HEK293T (cell line): Measurements from ENCODE around the gene MAN1B1.
A peak's percentile ranks its signal among the peaks of the same experiment; 100 is the strongest.
"Not testable (repeated sequence)": the region's sequence is repeated elsewhere in the genome, so short reads cannot be mapped to it uniquely, and the experiment has no call there.

Experiments
- CTCF ChIA-PET: fragments of 350-600 bp; formaldehyde crosslinking; extraction: SDS; loops from one replicate; lab custom pipeline; 2021; ENCODE audit warnings: antibody characterized with exemption, inconsistent platforms; lab: Yijun Ruan, JAX
- POLR2A ChIA-PET: fragments of 350-600 bp; formaldehyde crosslinking; extraction: SDS; loops from one replicate; lab custom pipeline; 2020; ENCODE audit warnings: antibody characterized with exemption, inconsistent platforms; lab: Yijun Ruan, JAX
- DNase-seq: peaks from one replicate; pipeline ENCODE4 v3.0.0; 2012; ENCODE audit warnings: mixed read lengths; ENCODE audit errors: extremely low spot score
- ARNT ChIP-seq: fragments of 450-650 bp; IDR thresholded peaks from 2 replicates; pipeline ENCODE4 v1.6.1; 2017; ENCODE audit warnings: mild to moderate bottlenecking
- BHLHE40 ChIP-seq: fragments of 450-650 bp; IDR thresholded peaks from 2 replicates; pipeline ENCODE4 v1.6.1; 2016; ENCODE audit warnings: mild to moderate bottlenecking, moderate library complexity, borderline replicate concordance
- CTBP1 ChIP-seq: fragments of 450-650 bp; IDR thresholded peaks from 2 replicates; pipeline ENCODE4 v1.6.1; 2016; ENCODE audit warnings: borderline replicate concordance
- ELF4 ChIP-seq: fragments of 450-650 bp; IDR thresholded peaks from 2 replicates; pipeline ENCODE4 v1.6.1; 2017; ENCODE audit warnings: antibody characterized with exemption
- FOXA1 ChIP-seq: fragments of 450-650 bp; IDR thresholded peaks from 2 replicates; pipeline ENCODE4 v1.6.1; 2016; ENCODE audit warnings: mild to moderate bottlenecking
- FOXM1 ChIP-seq: fragments of 450-650 bp; IDR thresholded peaks from 2 replicates; pipeline ENCODE4 v1.6.1; 2017; ENCODE audit warnings: mild to moderate bottlenecking, borderline replicate concordance
- HDGF ChIP-seq: fragments of 450-650 bp; IDR thresholded peaks from 2 replicates; pipeline ENCODE4 v1.6.1; 2017; ENCODE audit warnings: antibody characterized with exemption, borderline replicate concordance
- L3MBTL2 ChIP-seq: fragments of 450-650 bp; conservative IDR thresholded peaks from 2 replicates; pipeline ENCODE4 v1.6.1; 2016; ENCODE audit warnings: mild to moderate bottlenecking
- NFRKB ChIP-seq: fragments of 450-650 bp; IDR thresholded peaks from 2 replicates; pipeline ENCODE4 v1.6.1; 2016; ENCODE audit warnings: mild to moderate bottlenecking, moderate library complexity
- PKNOX1 ChIP-seq: fragments of 450-650 bp; IDR thresholded peaks from 2 replicates; pipeline ENCODE4 v1.6.1; 2016
- SP1 ChIP-seq: fragments of 450-650 bp; IDR thresholded peaks from 2 replicates; pipeline ENCODE4 v1.6.1; 2017
- SUZ12 ChIP-seq: fragments of 450-650 bp; IDR thresholded peaks from 2 replicates; pipeline ENCODE4 v1.6.1; 2016; ENCODE audit warnings: mild to moderate bottlenecking
- TARDBP ChIP-seq: fragments of 450-650 bp; IDR thresholded peaks from 2 replicates; pipeline ENCODE4 v1.6.1; 2016
- ZNF384 ChIP-seq: fragments of 450-650 bp; IDR thresholded peaks from 2 replicates; pipeline ENCODE4 v1.6.1; 2016

Gene MAN1B1

GRCh38 chr9:137122796-137123467, 36.1 kb downstream of the MAN1B1 start:
- not testable (repeated sequence) for DNase-seq
- peak; percentile 81 for TF ChIP-seq ZNF384
- POLR2A ChIA-PET: interaction anchor here (1.7 kb wide), 1 partner anchor 15 kb away, joined by 3 read pairs; no protein-coding TSS in a partner anchor
- CTCF ChIA-PET: interaction anchor here (1.5 kb wide), 1 partner anchor 114 kb away, joined by 4 read pairs; no protein-coding TSS in a partner anchor

GRCh38 chr9:137123468-137123837, 36.7 kb downstream of the MAN1B1 start:
- DNase-seq: no peak
- TF ChIP-seq PKNOX1 (no peak), ARNT (no peak), SP1 (no peak), HDGF (no peak), ZNF384 (no peak), BHLHE40 (no peak), TARDBP (no peak), L3MBTL2 (no peak)
- POLR2A ChIA-PET: interaction anchor here (1.7 kb wide), 1 partner anchor 15 kb away, joined by 3 read pairs; no protein-coding TSS in a partner anchor
- CTCF ChIA-PET: interaction anchor here (1.5 kb wide), 1 partner anchor 113 kb away, joined by 4 read pairs; no protein-coding TSS in a partner anchor

- POLR2A ChIA-PET: interaction anchor here (1.7 kb wide), 1 partner anchor 14 kb away, joined by 3 read pairs; no protein-coding TSS in a partner anchor
- DNase-seq, CTCF ChIA-PET: not testable (repeated sequence)
Observed at GRCh38 chr9:137123952-137124462, 37.2 kb downstream of the MAN1B1 start.

GRCh38 chr9:137126786-137127185, 40.0 kb downstream of the MAN1B1 start:
- DNase-seq: no peak
- CTCF ChIA-PET: interaction anchor here (0.7 to 1.3 kb wide), 2 partner anchors 82 to 110 kb away, joined by 3 to 4 read pairs; no protein-coding TSS in a partner anchor
- TF ChIP-seq TARDBP (no peak), PKNOX1 (no peak), L3MBTL2 (no peak), ZNF384 (no peak)
- POLR2A ChIA-PET: interaction anchor here (1.5 to 3.4 kb wide), 2 partner anchors 13 to 23 kb away, joined by 4 to 12 read pairs; no protein-coding TSS in a partner anchor

- CTCF ChIA-PET: interaction anchor here (0.7 kb wide), 1 partner anchor 81 kb away, joined by 4 read pairs; no protein-coding TSS in a partner anchor
- DNase-seq: no peak
Observed at GRCh38 chr9:137127301-137128157, 40.7 kb downstream of the MAN1B1 start.

GRCh38 chr9:137128158-137128861, 41.5 kb downstream of the MAN1B1 start:
- TF ChIP-seq TARDBP: no peak
- TF ChIP-seq SP1: no peak
- TF ChIP-seq PKNOX1: no peak
- no peak for TF ChIP-seq HDGF
- no peak for TF ChIP-seq FOXM1
- no peak for TF ChIP-seq L3MBTL2
- no peak for TF ChIP-seq ZNF384
- no peak for TF ChIP-seq SUZ12
- TF ChIP-seq CTBP1: no peak
- no peak for TF ChIP-seq FOXA1
- TF ChIP-seq ARNT: no peak
- no peak for TF ChIP-seq NFRKB
- ChIA-PET POLR2A (interaction anchor here (0.9 to 3.4 kb wide), 4 partner anchors 11 to 114 kb away, joined by 3 to 12 read pairs (median 6); partner anchors contain the start of gene TPRN), CTCF (interaction anchor here (2.4 kb wide), 1 partner anchor 108 kb away, joined by 8 read pairs; no protein-coding TSS in a partner anchor)
- DNase-seq: no peak

More at GRCh38 chr9:137127301-137128157, 40.7 kb downstream of the MAN1B1 start:
- TF ChIP-seq NFRKB (no peak), ZNF384 (peak; percentile 93), PKNOX1 (no peak), ELF4 (no peak)
- POLR2A ChIA-PET: interaction anchor here (0.9 to 3.4 kb wide), 3 partner anchors 12 to 115 kb away, joined by 3 to 12 read pairs (median 4); no protein-coding TSS in a partner anchor
